Esophagus squamous epithelium (tissue), 5 donors: ENCODE measurements around the gene TBC1D10A. TPM values are rescaled to one million over a fixed set of nuclear protein-coding genes. Genes with fewer than 3 reads are reported as not detected.

ENCODE experiments used
- DNase-seq: peaks from one replicate; lab custom pipeline; 2025; lab: John Stamatoyannopoulos, UW
- H3K27ac ChIP-seq, 4 donors: fragments of 200-600 bp; sonication (generic); one replicate each; pipeline ENCODE4 v1.5.1; 2016 to 2019; ENCODE audit warnings: mild to moderate bottlenecking in 1 of 4
- H3K27me3 ChIP-seq, 4 donors: fragments of 200-600 bp; sonication (generic); 1 replicate in 3 of 4; 2 replicates in 1 of 4; pipeline versions ENCODE4 v1.5.1 to v1.6.0; 2017 to 2021; ENCODE audit warnings: antibody characterized with exemption in 1 of 4
- H3K36me3 ChIP-seq, 3 donors: fragments of 200-600 bp; sonication (generic); one replicate each; pipeline ENCODE4 v1.5.1; 2016 to 2019
- H3K4me1 ChIP-seq, 3 donors: fragments of 200-600 bp; sonication (generic); one replicate each; pipeline ENCODE4 v1.5.1; 2017 to 2019
- H3K4me3 ChIP-seq, 4 donors: fragments of 200-600 bp; sonication (generic); 1 replicate in 3 of 4; 2 replicates in 1 of 4; pipeline ENCODE4 v1.5.1; 2016 to 2019; ENCODE audit warnings: mild to moderate bottlenecking in 2 of 4, moderate library complexity in 1 of 4
- H3K9me3 ChIP-seq, 3 donors: fragments of 200-600 bp; sonication (generic); one replicate each; pipeline ENCODE4 v1.5.1; 2016 to 2019
- CTCF ChIP-seq, 6 experiments: fragments of 450-650 bp in 4 of 6; fragments of 200-600 bp in 2 of 6; sonication (generic) in 2 of 6; IDR thresholded peaks; one replicate each; pipeline ENCODE4 v1.5.1; 2016 to 2019; ENCODE audit warnings: antibody characterized with exemption in 6 of 6, mild to moderate bottlenecking in 4 of 6, moderate library complexity in 4 of 6
- POLR2A ChIP-seq, 4 donors: fragments of 450-650 bp; IDR thresholded peaks; one replicate each; pipeline ENCODE4 v1.6.1; 2017; ENCODE audit warnings: antibody characterized with exemption in 4 of 4, mild to moderate bottlenecking in 4 of 4, moderate library complexity in 3 of 4
- WGBS, 2 donors: methylation state at CpG; one replicate each; pipeline ENCODE4 v1.1.5; 2018; 5-methylcytosine and 5-hydroxymethylcytosine counted together
- intact Hi-C: fragments of 100-400 bp; cut with DNase I; formaldehyde crosslinking; loops from one replicate; pipeline ENCODE4 v1.15.0; 2022
- total RNA-seq, 4 donors: library from RNA; depleted of rRNA; stranded (reverse); fragments of >200 nt; gene quantifications; one replicate each; pipeline ENCODE4 v1.1.0, GENCODE V29; 2016
- donor health status: DM: yes; HTN: yes; CAD: no.

Gene TBC1D10A
- total RNA-seq, 4 donors from 2014 or later, result 40.7 to 55.1 (median 47.0) TPM

GRCh38 chr22:30282616-30283046, 44.1 kb downstream of the TBC1D10A start:
- H3K36me3 ChIP-seq, result peaks cover 7 to 55% (median 8%) of the 10 kb centered on the region in 3 donors
- H3K27ac ChIP-seq, result no peak overlapping the region
- TF ChIP-seq POLR2A (IDR thresholded peaks at IDR 0.05), result no peak
- H3K27me3 ChIP-seq, result no peaks in the 10 kb centered on the region
- 35 to 76% methylated on average over 2 of the region's 7 CpGs for WGBS, 2 donors
- peaks cover 22 to 43% (median 22%) of the 10 kb centered on the region in 3 donors for H3K4me1 ChIP-seq
- H3K9me3 ChIP-seq, result no peaks in the 10 kb centered on the region
- DNase-seq, result no peak
- H3K4me3 ChIP-seq, result no peak overlapping the region
- intact Hi-C loops, result no loop called here

- no peak for TF ChIP-seq CTCF (IDR thresholded peaks at IDR 0.05)
- TF ChIP-seq POLR2A (IDR thresholded peaks at IDR 0.05), result no peak
- WGBS, 2 donors, result 75 to 78% methylated on average over 8 of the region's 8 CpGs
- Histone ChIP-seq H3K27me3 (no peaks in the 10 kb centered on the region), H3K4me1 (peaks cover 22 to 46% (median 38%) of the 10 kb centered on the region in 3 donors), H3K27ac (no peak overlapping the region), H3K36me3 (peaks cover 5 to 36% (median 6%) of the 10 kb centered on the region in 3 donors), H3K9me3 (no peaks in the 10 kb centered on the region), H3K4me3 (no peak overlapping the region)
- no peak for DNase-seq
- intact Hi-C loops, result no loop called here
Observed at GRCh38 chr22:30280505-30280904, 46.2 kb downstream of the TBC1D10A start.

GRCh38 chr22:30279932-30280331, 46.8 kb downstream of the TBC1D10A start:
- WGBS, 2 donors, result 84 to 86% methylated on average over 4 to 5 of the region's 5 CpGs
- intact Hi-C loops, result no loop called here
- no peak overlapping the region for H3K4me3 ChIP-seq
- no peak for DNase-seq
- TF ChIP-seq CTCF (IDR thresholded peaks at IDR 0.05) (no peak), POLR2A (IDR thresholded peaks at IDR 0.05) (no peak)
- no peak overlapping the region for H3K27ac ChIP-seq
- H3K4me1 ChIP-seq, result peaks cover 23 to 51% (median 38%) of the 10 kb centered on the region in 3 donors
- no peaks in the 10 kb centered on the region for H3K27me3 ChIP-seq
- H3K9me3 ChIP-seq, result no peaks in the 10 kb centered on the region
- peaks cover 0 to 30% (median 0%) of the 10 kb centered on the region in 3 donors for H3K36me3 ChIP-seq

- H3K9me3 ChIP-seq, result no peaks in the 10 kb centered on the region
- DNase-seq, result no peak
- intact Hi-C loops, result no loop called here
- H3K27ac ChIP-seq, result peak overlapping the region in 1 of 4 donors; percentile 87
- peaks cover 30 to 59% (median 38%) of the 10 kb centered on the region in 3 donors for H3K4me1 ChIP-seq
- 26 to 44% methylated on average over 5 to 9 of the region's 16 CpGs for WGBS, 2 donors
- H3K36me3 ChIP-seq, result peaks cover 0 to 23% (median 0%) of the 10 kb centered on the region in 3 donors
- no peak overlapping the region for H3K4me3 ChIP-seq
- TF ChIP-seq POLR2A (IDR thresholded peaks at IDR 0.05) (no peak), CTCF (IDR thresholded peaks at IDR 0.05) (no peak)
- H3K27me3 ChIP-seq, result no peaks in the 10 kb centered on the region
Observed at GRCh38 chr22:30279046-30279788, 47.5 kb downstream of the TBC1D10A start.

GRCh38 chr22:30277547-30278344, 49.0 kb downstream of the TBC1D10A start:
- 26 to 32% methylated on average over 9 to 12 of the region's 14 CpGs for WGBS, 2 donors
- Histone ChIP-seq H3K36me3 (peaks cover 0 to 8% (median 0%) of the 10 kb centered on the region in 3 donors), H3K9me3 (no peaks in the 10 kb centered on the region), H3K4me1 (peaks cover 30 to 69% (median 38%) of the 10 kb centered on the region in 3 donors), H3K4me3 (no peak overlapping the region), H3K27me3 (no peaks in the 10 kb centered on the region), H3K27ac (peak overlapping the region; percentile 67 to 87 (median 82))
- intact Hi-C loops, result no loop called here
- DNase-seq, result no peak
- TF ChIP-seq CTCF (IDR thresholded peaks at IDR 0.05), result no peak
- TF ChIP-seq POLR2A (IDR thresholded peaks at IDR 0.05), result no peak
